ENCODE measurements around the gene SLC37A2.
"Not testable (repeated sequence)": the region's sequence is repeated elsewhere in the genome, so short reads cannot be mapped to it uniquely, and the experiment has no call there.

Gene SLC37A2

DNA sequence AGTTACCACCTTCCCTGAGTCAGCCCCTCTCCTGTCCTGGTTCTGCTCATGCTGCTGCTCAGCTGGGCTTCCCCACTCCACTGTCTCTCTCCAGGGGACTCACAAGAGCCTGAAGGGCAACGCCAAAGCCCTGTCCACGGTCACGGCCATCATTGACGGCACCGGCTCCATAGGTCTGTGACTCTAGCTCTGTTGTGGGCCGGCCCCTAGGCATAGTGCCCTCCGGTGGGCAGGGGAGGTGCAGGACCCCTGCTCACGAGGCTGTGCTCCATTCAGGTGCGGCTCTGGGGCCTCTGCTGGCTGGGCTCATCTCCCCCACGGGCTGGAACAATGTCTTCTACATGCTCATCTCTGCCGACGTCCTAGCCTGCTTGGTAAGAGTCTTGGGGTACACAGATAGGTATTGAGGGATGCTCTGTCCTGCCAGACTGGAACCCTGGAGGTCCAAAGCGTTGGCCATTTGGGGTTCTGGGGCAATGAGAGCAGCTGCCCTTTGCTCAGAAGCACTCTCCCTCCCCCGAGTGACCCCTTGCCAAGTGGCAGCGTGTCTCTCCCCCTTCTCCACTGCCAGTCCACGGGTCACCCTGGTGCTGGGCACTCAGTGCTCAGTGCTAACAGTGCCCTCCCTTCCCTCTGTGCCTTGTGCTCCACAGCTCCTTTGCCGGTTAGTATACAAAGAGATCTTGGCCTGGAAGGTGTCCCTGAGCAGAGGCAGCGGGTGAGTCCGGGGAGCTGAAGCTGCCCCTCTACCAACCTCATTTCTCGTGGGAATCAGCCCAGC, 22.4 kb downstream of the SLC37A2 start:
- DNase-seq, result no peak

DNA sequence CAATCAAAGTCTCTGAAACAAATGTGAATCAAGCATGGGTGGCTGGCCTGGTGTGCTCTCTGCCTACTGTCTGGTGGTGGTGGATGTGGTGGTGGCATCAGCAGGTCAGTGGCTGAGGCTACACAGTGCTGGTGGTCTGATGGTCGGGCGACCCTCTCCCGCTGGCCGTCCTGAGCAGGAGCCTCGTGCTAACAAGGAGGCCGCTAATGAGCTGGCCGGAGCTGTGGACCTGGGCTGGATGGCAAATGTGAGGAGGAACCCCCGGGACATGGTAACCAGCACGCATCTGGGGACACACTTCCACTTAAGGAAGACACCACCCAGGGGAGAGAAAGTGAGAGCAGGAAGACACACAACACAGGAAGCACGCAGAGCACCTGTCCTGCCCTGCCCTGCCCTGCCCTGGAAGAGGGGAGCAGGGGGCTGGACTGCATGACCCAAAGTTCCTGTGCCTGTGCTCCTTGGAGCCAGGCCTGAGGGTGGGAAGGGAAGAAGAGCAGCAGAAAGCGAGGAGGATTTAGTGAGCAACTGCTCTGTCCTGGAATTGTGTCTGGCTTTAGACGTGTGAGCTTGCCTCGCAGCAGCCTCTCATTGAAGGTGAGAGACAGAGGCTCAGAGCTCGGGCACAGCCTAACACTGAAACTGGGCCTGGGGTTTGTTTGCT, 23.7 kb downstream of the SLC37A2 start:
- DNase-seq, result no peak

DNA sequence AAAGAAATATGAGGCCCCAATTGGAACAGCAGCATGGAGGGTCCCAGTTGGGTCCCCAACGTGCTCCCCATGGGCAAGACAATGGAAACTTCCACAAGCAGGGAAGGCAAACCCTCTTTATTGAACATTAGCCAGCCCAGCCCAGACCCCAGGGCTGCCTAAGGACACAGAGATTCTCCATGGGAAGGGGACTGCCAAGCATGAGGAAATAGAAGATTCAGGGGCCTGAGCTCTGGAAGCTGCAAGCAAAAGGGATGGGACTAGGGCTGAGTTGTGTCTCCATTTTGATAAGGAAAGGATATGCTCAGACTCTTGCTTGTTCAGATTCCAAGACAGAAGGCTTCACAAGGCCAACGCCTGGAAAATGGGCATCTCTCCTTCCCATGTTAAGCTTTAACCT, 25.0 kb downstream of the SLC37A2 start:
- no peak for DNase-seq

DNA sequence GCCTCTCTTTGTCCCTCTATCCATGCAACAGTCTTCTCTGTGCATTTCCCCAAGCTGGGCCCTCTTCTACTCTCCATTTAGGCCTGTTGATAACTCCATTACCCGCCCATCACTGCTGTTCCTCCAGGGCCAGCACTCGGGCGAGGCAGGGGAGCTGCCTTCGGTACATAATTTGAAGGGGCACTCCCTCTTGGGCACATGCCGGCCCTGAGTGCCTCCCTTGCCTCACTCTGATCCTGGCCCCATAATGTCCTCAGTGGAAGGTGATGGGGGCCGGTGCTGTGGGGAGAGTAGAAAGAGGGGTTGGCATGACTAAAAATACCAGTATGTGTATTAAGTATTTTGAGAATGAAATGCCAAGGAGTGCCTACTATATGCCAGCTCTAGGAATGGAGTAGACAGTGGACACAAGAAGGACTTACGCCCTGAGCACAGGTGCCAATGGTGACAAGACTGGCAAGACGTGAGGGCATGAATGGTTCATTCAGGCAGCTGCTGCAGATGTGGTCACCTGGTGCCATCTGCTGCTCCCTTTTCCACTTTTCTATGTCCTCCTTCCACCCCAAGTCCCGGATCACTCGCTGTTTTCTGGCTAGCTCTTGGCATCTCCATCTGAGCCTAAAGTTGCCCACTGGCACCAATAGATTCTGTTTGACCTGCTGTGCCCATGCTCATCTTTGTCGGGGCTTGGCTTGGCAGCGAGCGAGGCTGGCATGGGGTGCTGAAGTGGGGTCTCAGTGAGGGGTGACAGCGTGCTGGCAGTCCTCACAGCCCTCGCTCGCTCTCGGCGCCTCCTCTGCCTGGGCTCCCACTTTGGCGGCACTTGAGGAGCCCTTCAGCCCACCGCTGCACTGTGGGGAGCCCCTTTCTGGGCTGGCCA, 25.7 kb downstream of the SLC37A2 start:
- DNase-seq, result no peak

DNA sequence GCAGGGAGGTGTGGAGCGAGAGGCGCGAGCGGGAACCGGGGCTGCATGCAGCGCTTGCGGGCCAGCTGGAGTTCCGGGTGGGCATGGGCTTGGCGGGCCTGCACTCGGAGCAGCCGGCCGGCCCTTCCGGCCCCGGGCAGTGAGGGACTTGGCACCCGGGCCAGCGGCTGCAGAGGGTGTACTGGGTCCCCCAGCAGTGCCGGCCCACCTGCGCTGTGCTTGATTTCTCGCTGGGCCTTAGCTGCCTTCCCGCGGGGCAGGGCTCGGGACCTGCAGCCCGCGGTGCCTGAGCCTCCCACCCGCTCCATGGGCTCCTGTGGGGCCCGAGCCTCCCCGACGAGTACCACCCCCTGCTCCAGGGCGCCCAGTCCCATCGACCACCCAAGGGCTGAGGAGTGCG, 26.4 kb downstream of the SLC37A2 start:
- not testable (repeated sequence) for DNase-seq

DNA sequence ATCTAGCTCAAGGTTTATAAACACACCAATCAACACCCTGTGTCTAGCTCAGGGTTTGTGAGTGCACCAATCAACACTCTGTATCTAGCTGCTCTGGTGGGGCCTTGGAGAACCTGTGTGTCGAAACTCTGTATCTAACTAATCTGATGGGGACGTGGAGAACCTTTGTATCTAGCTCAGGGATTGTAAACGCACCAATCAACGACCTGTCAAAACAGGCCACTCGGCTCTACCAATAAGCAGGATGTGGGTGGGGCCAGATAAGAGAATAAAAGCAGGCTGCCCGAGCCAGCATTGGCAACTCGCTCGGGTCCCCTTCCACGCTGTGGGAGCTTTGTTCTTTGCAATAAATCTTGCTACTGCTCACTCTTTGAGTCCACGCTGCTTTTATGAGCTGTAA, 27.0 kb downstream of the SLC37A2 start:
- not testable (repeated sequence) for DNase-seq

DNA sequence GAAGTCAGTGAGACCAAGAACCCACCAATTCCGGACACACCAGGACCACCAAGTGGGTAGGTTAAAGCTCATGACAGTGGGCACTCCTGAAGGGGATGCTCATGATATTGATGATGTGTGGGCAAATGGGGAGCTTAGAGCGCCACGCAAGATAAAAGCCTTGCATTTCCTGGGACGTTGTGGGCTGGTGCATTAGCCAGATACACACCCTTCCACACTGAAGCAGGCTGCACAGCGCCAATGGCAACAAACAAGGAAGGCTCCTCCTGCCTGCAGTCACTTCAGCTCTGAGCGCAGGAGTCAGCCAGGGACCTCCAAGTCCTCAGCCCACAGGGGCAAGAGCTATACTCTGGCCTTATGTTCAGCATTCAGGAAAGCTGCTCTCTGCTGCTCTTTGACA, 27.7 kb downstream of the SLC37A2 start:
- no peak for DNase-seq

DNA sequence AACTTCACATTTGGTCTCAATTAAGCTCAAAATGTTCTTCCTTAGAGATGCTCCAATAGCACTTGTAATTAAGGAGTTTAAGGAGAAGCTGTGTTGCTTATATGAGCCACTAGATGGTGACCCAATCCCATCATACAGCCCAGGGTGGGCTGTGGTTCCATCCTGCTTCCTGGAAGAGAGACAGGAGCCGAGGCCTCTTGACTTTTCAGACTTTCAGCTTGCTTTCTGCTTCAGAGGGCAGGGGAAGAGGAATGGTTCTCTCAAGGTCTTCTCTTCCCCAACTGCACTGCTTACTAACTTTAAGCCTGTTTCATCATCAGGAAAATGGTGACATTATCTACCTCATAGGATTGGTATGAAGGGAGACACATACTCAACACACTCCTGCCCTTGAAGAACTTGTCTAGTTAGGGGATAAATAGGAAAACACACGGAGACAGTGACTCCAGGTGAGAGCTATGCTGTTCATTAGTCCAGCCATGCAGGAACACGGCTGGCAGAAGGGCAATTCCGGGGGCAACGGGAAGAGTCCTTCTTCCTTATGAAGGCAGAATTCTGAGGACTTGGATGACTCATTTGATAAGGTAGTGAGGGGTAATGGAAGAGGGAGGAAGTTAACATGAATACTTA, 28.3 kb downstream of the SLC37A2 start:
- no peak for DNase-seq

DNA sequence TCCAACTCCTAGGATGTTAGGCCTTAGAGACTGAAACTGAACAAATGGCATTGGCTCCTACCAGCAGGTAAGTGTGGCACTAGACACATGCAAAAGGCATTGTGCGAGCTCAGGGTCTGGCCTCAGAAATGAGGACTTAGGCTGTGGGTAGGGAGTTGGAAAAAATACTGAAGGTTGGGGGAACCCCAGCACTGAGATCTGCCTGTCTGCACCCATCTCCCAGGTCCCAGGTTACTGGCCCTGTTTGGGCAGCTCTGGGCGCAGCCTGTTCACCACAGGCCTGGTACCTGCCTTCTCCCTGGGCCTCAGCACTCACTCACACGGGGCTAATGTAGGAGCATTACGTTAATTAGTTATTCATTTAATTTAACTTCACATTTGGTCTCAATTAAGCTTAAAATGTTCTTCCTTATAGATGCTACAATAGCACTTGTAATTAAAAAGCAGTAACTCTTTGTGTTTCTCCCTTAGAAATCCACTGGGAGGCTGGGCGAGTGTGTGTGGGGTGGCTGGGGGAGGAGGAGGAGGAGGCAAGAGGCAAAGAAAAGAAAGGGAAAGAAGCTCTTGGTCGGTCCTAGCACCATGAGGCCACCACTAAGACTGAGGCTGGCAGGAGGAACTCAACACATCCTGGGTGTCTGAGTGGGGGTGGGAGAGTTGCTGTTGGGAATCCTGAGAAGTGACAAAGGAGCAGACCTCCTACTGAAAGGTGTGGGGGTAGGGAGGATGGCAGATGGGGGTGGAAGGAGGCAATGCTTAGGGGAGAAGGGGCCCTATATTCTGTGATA, 29.0 kb downstream of the SLC37A2 start:
- no peak for DNase-seq

DNA sequence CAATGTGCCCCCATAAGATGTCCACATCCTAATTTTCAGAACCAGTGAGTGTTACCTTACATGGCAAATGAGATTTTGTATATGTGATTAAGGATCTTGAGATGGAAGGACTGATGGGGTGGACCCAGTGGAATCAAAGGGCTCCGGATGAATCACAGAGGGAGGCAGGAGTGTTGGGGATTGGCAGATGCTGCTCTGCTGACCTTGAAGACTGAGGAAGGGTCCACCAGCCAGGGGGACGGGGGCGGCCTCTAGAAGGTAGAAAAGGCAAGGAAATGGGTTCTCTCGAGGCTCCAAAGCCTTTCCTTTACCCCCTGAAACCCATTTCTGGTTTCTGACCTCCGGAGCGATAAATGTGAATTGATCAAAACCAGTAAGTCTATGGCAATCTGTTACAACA, 29.6 kb downstream of the SLC37A2 start:
- no peak for DNase-seq

DNA sequence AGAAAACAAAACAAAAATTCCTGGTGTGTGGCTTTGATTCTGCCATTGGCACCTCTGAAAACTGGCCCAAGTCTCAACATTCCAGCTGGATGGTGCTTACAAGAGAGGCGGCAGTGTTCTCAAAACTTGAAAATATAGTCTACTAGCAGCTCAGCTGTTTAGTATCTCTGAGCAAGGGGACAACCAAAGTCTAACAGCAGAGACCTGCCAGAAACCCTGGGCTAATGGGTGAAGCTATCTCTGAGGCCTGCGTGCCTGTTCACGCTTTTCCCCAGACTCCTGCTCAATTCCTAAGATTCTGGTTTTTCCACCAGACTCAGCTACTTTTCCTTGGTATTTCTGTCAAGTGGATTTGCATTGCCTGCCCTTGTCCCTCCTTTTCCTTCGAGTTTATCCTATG, 30.4 kb downstream of the SLC37A2 start:
- DNase-seq, result no peak

DNA sequence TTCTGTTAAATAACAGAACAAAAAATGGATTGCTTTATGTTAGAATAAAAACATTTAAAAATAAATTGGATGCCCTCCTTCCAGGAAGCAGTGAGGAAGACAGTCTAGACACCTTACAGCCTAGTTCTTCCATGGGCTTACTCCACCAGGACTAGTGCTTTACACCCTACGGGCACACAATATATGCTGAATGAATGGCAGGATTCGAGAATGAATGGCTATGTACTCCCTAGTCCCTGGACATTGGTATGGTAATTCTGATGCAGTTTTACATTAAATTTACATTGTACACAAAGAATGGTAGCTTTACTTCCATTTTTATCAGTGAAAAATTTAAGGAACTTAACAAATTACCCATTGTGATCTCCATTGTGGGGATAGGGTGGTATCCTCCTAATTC, 31.6 kb downstream of the SLC37A2 start:
- DNase-seq, result no peak

DNA sequence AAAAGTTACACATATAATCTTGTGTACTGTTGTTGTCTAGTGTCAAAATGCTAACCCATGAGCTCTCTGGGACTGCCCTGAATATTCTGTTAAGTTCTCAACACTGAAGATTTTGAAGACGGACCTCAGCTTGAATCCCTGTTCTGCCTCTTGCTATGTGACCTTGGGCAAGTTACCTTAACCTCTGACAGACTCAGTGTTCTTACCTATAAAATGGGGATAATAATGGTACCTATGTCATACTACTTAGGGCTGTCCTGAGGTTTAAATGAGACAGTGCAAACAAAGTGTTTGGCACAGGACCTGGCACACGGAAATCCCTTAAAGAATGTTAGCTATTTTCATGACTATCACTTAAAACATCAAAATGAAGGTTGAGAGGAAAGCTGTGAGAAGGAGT, 37.0 kb downstream of the SLC37A2 start:
- no peak for DNase-seq

DNA sequence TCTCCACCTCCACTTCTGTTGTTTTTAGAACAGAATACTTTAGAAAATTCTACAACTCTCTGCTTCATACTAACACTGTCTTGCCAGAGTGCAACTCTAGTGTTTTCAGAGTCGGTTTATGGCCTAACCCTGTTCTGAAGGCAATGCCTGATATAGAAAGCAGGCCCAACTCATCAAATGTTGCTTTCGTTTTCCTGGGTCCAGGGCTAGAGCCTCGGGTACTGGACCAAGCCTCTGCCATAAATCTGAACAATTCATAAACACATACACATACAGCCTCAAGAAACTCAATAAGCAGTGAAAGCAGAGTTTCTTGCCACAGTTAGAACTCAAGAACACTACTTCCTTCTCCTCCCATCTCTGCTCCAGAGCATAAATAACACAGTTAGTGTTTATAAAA, 38.5 kb downstream of the SLC37A2 start:
- no peak for DNase-seq

DNA sequence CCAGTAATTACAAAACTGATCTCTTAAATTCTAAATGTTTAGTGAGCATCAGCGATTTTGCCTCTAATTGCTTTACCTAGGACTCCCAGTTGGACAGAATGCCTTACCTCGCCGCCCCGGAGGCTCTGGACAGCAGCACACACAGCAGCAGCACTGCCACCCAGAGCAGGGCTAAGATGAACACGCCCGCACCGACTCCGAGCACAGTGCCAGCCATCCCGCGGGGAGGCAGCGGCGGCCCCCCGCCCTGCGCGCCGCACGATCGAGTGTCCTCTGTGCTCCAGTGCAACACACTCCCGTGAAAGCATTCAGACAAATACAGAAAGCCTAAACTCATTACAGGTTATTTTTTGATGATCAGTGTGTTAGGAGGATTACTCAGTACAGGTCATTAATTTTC, 38.9 kb downstream of the SLC37A2 start:
- no peak for DNase-seq

DNA sequence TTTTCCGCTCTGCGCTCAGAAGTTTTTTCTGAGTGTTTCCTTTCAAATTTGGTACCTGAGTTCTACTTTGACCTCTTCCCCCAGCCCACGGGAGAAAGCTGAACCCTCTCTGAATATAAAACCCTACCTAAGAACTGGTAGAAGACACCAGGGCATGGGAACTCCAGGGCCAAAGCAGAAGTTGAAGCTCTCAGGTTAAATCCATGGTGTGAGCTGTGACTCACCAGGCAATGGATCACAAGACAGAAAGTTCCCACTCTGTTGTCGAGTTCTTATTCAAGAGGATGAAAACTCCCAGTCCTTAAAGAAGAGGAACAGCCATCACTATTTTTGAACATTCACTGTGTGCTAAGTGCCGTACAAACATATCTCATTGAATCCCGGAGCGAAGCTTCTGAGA, 39.4 kb downstream of the SLC37A2 start:
- no peak for DNase-seq

DNA sequence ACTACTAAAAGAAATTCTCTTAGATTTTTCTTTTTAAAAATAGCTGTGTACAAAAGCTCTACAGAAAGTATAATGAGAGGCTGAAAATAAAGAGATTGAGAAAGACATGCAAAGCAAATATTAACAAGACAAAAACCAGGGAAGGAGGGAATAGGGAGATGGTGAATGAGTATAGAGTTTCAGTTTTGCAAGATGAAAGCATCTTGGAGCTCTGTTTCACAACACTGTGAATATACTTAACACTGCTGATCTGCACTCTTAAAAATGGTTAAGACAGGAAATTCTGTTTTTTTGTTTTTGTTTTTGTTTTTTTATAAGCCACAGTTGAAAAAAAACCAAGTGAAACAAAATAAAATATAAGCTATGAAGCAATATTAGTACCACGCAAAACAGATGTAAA, 42.8 kb downstream of the SLC37A2 start:
- DNase-seq, result no peak

DNA sequence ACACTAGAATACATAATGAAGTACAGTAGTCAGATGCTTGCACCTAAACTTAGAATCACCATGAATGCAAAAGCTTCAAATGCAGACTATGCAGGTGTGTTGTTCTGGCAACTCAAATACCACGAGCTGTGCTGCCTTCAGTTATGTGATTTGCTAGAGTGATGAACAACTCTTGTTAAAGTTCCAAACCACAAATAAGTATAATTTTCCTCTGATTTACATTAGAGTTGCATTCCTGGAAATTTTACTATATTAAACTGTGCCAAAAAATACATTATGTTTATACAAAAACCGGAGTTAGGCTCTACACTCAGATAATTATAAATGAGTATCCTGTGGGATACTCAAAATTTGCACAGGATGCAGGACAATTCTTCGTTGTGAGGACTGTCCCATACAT, 45.4 kb downstream of the SLC37A2 start:
- no peak for DNase-seq

DNA sequence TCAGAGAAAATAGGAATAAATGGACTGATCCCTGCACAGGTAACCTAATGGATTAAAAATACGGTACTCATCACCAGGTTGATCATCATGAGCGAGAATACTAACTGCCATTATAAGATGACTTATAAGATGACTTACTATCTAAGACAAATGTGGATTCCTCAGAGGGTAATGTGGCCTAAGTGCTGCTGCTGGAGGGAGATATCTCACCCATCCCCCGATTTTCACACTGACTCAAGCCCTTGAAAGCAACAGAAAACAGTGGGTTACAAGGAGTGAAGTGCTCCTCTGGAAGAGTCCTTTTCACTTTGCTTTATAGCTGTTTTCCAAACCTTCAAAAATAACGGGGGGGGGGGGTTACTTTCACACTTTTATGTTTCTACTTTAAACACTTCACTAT, 47.4 kb downstream of the SLC37A2 start:
- DNase-seq, result peak; percentile 17

DNA sequence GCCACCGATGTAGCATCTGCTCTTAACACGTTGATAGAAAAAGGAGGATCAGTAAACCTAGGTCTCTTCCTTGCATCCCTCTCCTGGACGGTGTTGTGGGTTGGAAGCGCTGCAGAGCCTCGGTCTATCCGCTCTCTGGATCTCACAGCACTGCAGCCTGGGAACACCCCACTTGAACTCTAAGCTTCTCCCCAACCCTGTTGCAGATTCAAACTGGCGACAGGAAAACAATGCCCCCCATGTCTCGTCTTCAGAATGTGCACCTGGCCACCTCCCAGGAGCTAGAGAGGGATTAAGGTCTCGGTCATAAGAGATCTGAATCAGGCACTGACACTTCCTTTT, 47.9 kb downstream of the SLC37A2 start:
- no peak for DNase-seq

DNA sequence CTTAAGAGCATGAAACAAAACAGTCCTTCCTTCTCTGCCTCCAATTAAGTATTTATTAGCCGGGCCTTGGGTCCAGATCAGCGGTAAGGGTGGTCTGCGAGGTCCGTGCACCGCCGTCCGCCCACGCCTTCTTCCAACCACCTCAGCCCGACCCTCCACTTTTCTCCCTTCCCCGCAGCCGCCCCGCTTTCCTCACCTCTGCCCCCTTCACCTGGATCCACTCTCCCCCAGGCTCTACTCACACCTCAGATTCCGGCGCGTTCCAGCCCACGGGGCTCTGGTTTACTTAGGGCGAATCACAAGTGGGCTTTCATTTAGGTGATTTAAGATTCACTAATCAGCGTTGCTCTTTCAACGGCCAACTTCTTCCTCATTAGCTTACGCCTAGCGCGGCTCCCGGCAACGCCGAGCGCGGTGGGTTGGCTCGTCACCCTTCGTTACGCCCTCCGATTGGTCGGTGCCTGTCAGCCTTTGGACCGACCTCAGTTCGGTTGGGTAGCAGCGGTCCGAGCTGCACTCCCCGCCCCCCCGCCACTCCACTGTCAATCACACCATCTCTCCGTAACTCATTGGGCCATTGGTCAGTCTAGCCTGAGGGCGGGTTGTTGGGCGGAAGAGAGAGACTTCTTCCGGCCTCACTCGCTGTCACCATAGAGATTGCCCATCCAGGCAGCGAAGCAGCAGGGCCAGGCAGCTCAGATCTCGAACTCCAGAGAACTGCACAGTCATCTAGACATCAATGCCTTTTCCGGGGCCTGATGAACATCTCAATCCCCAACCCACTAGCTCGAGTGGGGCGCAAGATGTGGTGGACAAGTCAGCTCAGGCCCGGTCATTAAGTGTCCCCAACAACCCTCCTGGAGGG, 48.5 kb downstream of the SLC37A2 start, which contains the start of gene TMEM218:
TSS of gene TMEM218 (minus strand) at position 284 of the 865 bp plus-strand sequence. CDS start 9,385 bp downstream, outside the sequence.
- peak; percentile 99 for DNase-seq
